ENCODE results near the gene FBXL16.

DNA sequence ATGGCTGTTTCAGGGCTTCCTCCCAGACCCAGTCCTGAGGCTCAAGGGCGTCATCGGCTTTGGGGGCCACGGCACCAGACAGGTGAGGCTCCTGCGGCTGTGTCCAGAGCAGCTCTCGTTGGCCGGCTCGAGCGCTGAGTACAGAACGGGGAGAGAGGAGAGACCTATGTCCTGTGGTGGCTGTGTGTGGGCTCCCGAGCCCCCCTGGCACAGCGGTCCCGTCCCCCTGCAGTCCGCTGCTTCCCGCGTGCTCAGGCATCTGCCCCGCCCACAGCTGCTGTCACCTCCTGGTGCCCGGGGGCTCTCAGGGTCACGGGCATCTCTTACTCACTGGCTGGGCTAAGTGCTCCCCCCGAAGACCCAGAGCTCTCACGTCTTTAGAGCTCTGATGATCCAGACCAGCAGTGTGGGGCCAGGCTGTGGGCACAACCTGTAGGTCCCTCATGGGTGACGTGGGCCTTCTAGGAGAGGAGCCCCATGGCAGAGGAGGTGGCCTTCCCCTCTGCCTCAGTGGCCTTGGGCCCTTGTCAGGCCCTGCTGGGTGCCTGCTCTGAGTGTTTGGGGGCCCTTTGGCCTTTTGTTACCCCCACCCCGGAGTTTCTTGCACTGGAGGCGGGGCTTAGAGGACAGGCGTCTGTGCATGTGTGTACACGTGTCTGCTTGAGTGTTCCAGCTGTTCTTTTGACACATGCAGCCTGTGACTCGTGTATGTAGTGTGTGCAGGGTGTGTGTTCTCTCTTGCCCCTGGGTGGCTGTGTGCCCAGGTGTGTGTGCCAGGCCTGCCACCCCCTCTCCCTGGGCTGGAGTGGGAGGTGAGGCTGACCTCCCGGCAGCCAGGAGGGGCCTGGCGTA is 52.9 kb downstream of the FBXL16 start:
- no peak for TF ChIP-seq EZH2 (IDR thresholded peaks at IDR 0.05; ENCODE audit: low read depth, unreplicated experiment)
- TF ChIP-seq, protein P1, sequence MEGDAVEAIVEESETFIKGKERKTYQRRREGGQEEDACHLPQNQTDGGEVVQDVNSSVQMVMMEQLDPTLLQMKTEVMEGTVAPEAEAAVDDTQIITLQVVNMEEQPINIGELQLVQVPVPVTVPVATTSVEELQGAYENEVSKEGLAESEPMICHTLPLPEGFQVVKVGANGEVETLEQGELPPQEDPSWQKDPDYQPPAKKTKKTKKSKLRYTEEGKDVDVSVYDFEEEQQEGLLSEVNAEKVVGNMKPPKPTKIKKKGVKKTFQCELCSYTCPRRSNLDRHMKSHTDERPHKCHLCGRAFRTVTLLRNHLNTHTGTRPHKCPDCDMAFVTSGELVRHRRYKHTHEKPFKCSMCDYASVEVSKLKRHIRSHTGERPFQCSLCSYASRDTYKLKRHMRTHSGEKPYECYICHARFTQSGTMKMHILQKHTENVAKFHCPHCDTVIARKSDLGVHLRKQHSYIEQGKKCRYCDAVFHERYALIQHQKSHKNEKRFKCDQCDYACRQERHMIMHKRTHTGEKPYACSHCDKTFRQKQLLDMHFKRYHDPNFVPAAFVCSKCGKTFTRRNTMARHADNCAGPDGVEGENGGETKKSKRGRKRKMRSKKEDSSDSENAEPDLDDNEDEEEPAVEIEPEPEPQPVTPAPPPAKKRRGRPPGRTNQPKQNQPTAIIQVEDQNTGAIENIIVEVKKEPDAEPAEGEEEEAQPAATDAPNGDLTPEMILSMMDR (conservative IDR thresholded peaks at IDR 0.05; ENCODE audit: low read depth in 2 of 2), result no peak
- TF ChIP-seq, protein P2, sequence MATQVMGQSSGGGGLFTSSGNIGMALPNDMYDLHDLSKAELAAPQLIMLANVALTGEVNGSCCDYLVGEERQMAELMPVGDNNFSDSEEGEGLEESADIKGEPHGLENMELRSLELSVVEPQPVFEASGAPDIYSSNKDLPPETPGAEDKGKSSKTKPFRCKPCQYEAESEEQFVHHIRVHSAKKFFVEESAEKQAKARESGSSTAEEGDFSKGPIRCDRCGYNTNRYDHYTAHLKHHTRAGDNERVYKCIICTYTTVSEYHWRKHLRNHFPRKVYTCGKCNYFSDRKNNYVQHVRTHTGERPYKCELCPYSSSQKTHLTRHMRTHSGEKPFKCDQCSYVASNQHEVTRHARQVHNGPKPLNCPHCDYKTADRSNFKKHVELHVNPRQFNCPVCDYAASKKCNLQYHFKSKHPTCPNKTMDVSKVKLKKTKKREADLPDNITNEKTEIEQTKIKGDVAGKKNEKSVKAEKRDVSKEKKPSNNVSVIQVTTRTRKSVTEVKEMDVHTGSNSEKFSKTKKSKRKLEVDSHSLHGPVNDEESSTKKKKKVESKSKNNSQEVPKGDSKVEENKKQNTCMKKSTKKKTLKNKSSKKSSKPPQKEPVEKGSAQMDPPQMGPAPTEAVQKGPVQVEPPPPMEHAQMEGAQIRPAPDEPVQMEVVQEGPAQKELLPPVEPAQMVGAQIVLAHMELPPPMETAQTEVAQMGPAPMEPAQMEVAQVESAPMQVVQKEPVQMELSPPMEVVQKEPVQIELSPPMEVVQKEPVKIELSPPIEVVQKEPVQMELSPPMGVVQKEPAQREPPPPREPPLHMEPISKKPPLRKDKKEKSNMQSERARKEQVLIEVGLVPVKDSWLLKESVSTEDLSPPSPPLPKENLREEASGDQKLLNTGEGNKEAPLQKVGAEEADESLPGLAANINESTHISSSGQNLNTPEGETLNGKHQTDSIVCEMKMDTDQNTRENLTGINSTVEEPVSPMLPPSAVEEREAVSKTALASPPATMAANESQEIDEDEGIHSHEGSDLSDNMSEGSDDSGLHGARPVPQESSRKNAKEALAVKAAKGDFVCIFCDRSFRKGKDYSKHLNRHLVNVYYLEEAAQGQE (IDR thresholded peaks at IDR 0.05; ENCODE audit: unreplicated experiment), result no peak
- no peak for TF ChIP-seq POLR2AphosphoS5 (IDR thresholded peaks at IDR 0.05; ENCODE audit: low read depth)
- no peak for TF ChIP-seq NANOG (IDR thresholded peaks at IDR 0.05; ENCODE audit: borderline replicate concordance)
- no peak for TF ChIP-seq CREB1 (CRISPR knock-in tag; IDR thresholded peaks at IDR 0.05; ENCODE audit: low read depth)
- TF ChIP-seq ZNF114 (CRISPR knock-in tag; IDR thresholded peaks at IDR 0.05), result no peak
- TF ChIP-seq ZNF331 (CRISPR knock-in tag; IDR thresholded peaks at IDR 0.05; ENCODE audit: low read depth), result no peak
- no peak for TF ChIP-seq JUNB (IDR thresholded peaks at IDR 0.05; ENCODE audit: unreplicated experiment)

All from GM23338 (cell line).